SU-DHL-6 (cell line): Measurements from ENCODE around the gene LRBA.

Source experiments
- H2AFZ ChIP-seq: fragments of 200-600 bp; sonication (generic); 2 replicates; pipeline ENCODE4 v1.6.1; 2014; ENCODE audit warnings: low read depth, mild to moderate bottlenecking, moderate library complexity, mixed read lengths, antibody characterized with exemption, low read length; ENCODE audit not compliant: severe bottlenecking
- H3F3A ChIP-seq: fragments of 200-600 bp; shearing (Covaris generic); 2 replicates; pipeline ENCODE4 v1.6.0; 2016; ENCODE audit warnings: antibody characterized with exemption, mild to moderate bottlenecking; ENCODE audit not compliant: insufficient read depth
- H3K27ac ChIP-seq: fragments of 200-600 bp; sonication (generic); 2 replicates; pipeline ENCODE4 v1.5.1; 2016; ENCODE audit warnings: low read depth, mild to moderate bottlenecking, low read length, moderate library complexity, mixed read lengths
- H3K27me3 ChIP-seq: fragments of 200-600 bp; sonication (generic), shearing (Covaris generic); 2 replicates; pipeline ENCODE4 v1.6.0; 2014; ENCODE audit warnings: mild to moderate bottlenecking, low read length
- H3K36me3 ChIP-seq: fragments of 200-600 bp; sonication (generic); 2 replicates; pipeline ENCODE4 v1.6.1; 2014; ENCODE audit warnings: mild to moderate bottlenecking, low read length, mixed read lengths
- H3K4me2 ChIP-seq: fragments of 300-600, 200-600 bp; shearing (Covaris generic), sonication (generic); 2 replicates; pipeline ENCODE4 v1.6.0; 2014; ENCODE audit warnings: low read length, low read depth, mild to moderate bottlenecking; ENCODE audit not compliant: poor library complexity, severe bottlenecking
- H3K4me3 ChIP-seq: fragments of 200-600 bp; sonication (generic); 2 replicates; pipeline ENCODE4 v1.5.1; 2014; ENCODE audit warnings: antibody characterized with exemption, low read length, mild to moderate bottlenecking, mixed read lengths; ENCODE audit not compliant: insufficient read depth, poor library complexity, severe bottlenecking
- H3K79me2 ChIP-seq: fragments of 200-600 bp; sonication (generic); 2 replicates; pipeline ENCODE4 v1.6.1; 2014; ENCODE audit warnings: mild to moderate bottlenecking, low read length, moderate library complexity; ENCODE audit not compliant: insufficient read depth
- H3K9ac ChIP-seq: fragments of 200-600 bp; sonication (generic); 2 replicates; pipeline ENCODE4 v1.7.0; 2014; ENCODE audit warnings: mild to moderate bottlenecking, low read length
- H3K9me2 ChIP-seq: fragments of 200-600 bp; sonication (generic); replicated peaks from 2 replicates; pipeline ENCODE4 v1.6.1; 2014; ENCODE audit warnings: low read length; ENCODE audit not compliant: insufficient read depth
- H3K9me3 ChIP-seq: fragments of 200-600 bp; sonication (generic); 2 replicates; pipeline ENCODE4 v1.6.1; 2014; ENCODE audit warnings: low read length, mixed read lengths; ENCODE audit not compliant: insufficient read depth
- H4K20me1 ChIP-seq: fragments of 200-600 bp; sonication (generic); 2 replicates; pipeline ENCODE4 v1.6.1; 2014; ENCODE audit warnings: low read depth, mild to moderate bottlenecking, antibody characterized with exemption, low read length, moderate library complexity, mixed read lengths
- CTCF ChIP-seq: fragments of 200-600 bp; sonication (generic); IDR thresholded peaks from one replicate; pipeline ENCODE4 v1.5.1; 2017; ENCODE audit warnings: antibody characterized with exemption, mild to moderate bottlenecking, low read length, moderate library complexity; ENCODE audit not compliant: insufficient read depth, poor library complexity, severe bottlenecking
- EZH2phosphoT487 ChIP-seq: fragments of 200-600 bp; sonication (generic), shearing (Covaris generic); conservative IDR thresholded peaks from 2 replicates; pipeline ENCODE4 v1.6.1; 2018; ENCODE audit warnings: mild to moderate bottlenecking, antibody characterized with exemption, low read length, moderate library complexity, mixed read lengths

The LRBA gene

GRCh38 chr4:150949342-150949741 is 65.7 kb downstream of the LRBA start:
- no peak overlapping the region for H3K27ac ChIP-seq
- no peak overlapping the region for H3K9ac ChIP-seq
- peaks cover 79% of the 10 kb centered on the region for H3K79me2 ChIP-seq
- H3K4me2 ChIP-seq: no peak overlapping the region
- H3K9me2 ChIP-seq: no peaks in the 10 kb centered on the region
- H3K4me3 ChIP-seq: no peak overlapping the region
- H2AFZ ChIP-seq: no peak overlapping the region
- H3K36me3 ChIP-seq: no peaks in the 10 kb centered on the region
- no peaks in the 10 kb centered on the region for H3K27me3 ChIP-seq
- H4K20me1 ChIP-seq: peaks cover 19% of the 10 kb centered on the region
- TF ChIP-seq CTCF (no peak), EZH2phosphoT487 (no peak)
- H3K9me3 ChIP-seq: no peaks in the 10 kb centered on the region
- H3F3A ChIP-seq: no peaks in the 10 kb centered on the region

GRCh38 chr4:150948710-150949109 is 66.4 kb downstream of the LRBA start:
- Histone ChIP-seq H3K9me3 (no peaks in the 10 kb centered on the region), H3K36me3 (no peaks in the 10 kb centered on the region), H3F3A (no peaks in the 10 kb centered on the region), H3K27me3 (no peaks in the 10 kb centered on the region), H3K79me2 (peaks cover 85% of the 10 kb centered on the region), H2AFZ (no peak overlapping the region), H3K4me2 (no peak overlapping the region), H3K4me3 (no peak overlapping the region), H3K9me2 (no peaks in the 10 kb centered on the region), H3K27ac (no peak overlapping the region), H4K20me1 (peaks cover 19% of the 10 kb centered on the region), H3K9ac (no peak overlapping the region)
- TF ChIP-seq CTCF (no peak), EZH2phosphoT487 (no peak)

- Histone ChIP-seq H3K9ac (no peak overlapping the region), H3K4me3 (no peak overlapping the region), H3K27me3 (no peaks in the 10 kb centered on the region), H3K27ac (no peak overlapping the region), H3K4me2 (no peak overlapping the region), H3K9me2 (no peaks in the 10 kb centered on the region), H3K36me3 (no peaks in the 10 kb centered on the region), H2AFZ (no peak overlapping the region), H3K79me2 (peaks cover 89% of the 10 kb centered on the region), H3K9me3 (no peaks in the 10 kb centered on the region), H3F3A (no peaks in the 10 kb centered on the region), H4K20me1 (peaks cover 19% of the 10 kb centered on the region)
- TF ChIP-seq EZH2phosphoT487: no peak
- no peak for TF ChIP-seq CTCF
Measured at GRCh38 chr4:150948074-150948473, 67.0 kb downstream of the LRBA start.
